GM12872 (cell line): Measurements from ENCODE around the gene IL15RA.

Experiments used
- CTCF ChIP-seq: IDR thresholded peaks from 3 replicates; pipeline ENCODE4 v1.5.1; 2011; ENCODE audit warnings: low read depth, mild to moderate bottlenecking, low read length, moderate library complexity; ENCODE audit not compliant: insufficient read depth

IL15RA gene

GRCh38 chr10:5959142-5959541 lies 18.2 kb downstream of the IL15RA start:
- TF ChIP-seq CTCF = no peak

GRCh38 chr10:5958675-5959074 lies 18.7 kb downstream of the IL15RA start:
- TF ChIP-seq CTCF = no peak

GRCh38 chr10:5958077-5958476 lies 19.3 kb downstream of the IL15RA start:
- no peak for TF ChIP-seq CTCF

GRCh38 chr10:5956146-5956936 lies 21.0 kb downstream of the IL15RA start:
- no peak for TF ChIP-seq CTCF

- TF ChIP-seq CTCF = no peak
These were observed 23.7 kb downstream of the IL15RA start for GRCh38 chr10:5953676-5954075.

- no peak for TF ChIP-seq CTCF
These were observed 24.5 kb downstream of the IL15RA start for GRCh38 chr10:5952731-5953385.

GRCh38 chr10:5951721-5952407 lies 25.5 kb downstream of the IL15RA start:
- no peak for TF ChIP-seq CTCF
